ENCODE data around the gene MAPK7. TPM values are rescaled to one million over a fixed set of nuclear protein-coding genes. Genes with fewer than 3 reads are reported as not detected.

MAPK7 gene
- polyA plus RNA-seq, 1 of the 3 experiments (the other 2 are of a cell fraction): 19.1 TPM

DNA sequence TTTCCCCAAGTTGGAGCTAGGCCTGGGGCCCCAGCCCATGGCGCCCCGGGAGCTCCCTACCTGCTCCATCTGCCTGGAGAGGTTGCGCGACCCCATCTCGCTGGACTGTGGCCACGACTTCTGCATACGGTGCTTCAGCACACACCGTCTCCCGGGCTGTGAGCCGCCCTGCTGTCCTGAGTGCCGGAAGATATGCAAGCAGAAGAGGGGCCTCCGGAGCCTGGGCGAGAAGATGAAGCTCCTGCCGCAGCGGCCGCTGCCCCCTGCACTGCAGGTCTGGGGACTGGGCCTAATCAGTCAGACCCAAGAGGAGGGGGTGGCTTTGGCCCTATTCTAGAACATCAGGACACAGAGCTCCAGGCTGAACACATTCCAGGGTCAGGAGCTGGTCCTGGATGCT is 34.2 kb downstream of the MAPK7 start (continued):
- TF ChIP-seq REST (IDR thresholded peaks at IDR 0.05; ENCODE audit: low read depth, low read length): no peak

GRCh38 chr17:19412984-19413383 is 34.7 kb downstream of the MAPK7 start:
- peaks cover 18% of the 10 kb centered on the region for H3F3A ChIP-seq (replicated peaks; ENCODE audit: insufficient read depth)
- peaks cover 23 to 40% of the 10 kb centered on the region in 2 experiments; a peak in 3 of 4 replicates for H3K4me1 ChIP-seq (ENCODE audit: control insufficient read depth in 1 of 2, insufficient read depth in 2 of 2, low read depth in 1 of 2, low read length in 1 of 2)
- peaks cover 0 to 12% of the 10 kb centered on the region in 2 experiments for H3K36me3 ChIP-seq (replicated peaks in 1 of 2; ENCODE audit: control insufficient read depth in 1 of 2, insufficient read depth in 2 of 2, low read length in 1 of 2)
- WGBS (ENCODE audit: low lambda C conversion rate): 88% methylated on average over 6 of the region's 12 CpGs
- no peak overlapping the region for H3K27ac ChIP-seq (ENCODE audit: low read depth in 2 of 2, low read length in 1 of 2)
- no peak overlapping the region for H3K9ac ChIP-seq
- CTCF ChIA-PET: interaction anchor here (2.5 to 7.4 kb wide), 3 partner anchors 20 to 49 kb away, joined by 8 to 79 read pairs (median 21); partner anchors contain the start of gene B9D1
- no peaks in the 10 kb centered on the region for H4K20me1 ChIP-seq (ENCODE audit: insufficient read depth)
- TF ChIP-seq FOXM1 (IDR thresholded peaks at IDR 0.05; ENCODE audit: low read depth) (no peak), TAF1 (IDR thresholded peaks at IDR 0.05; ENCODE audit: borderline replicate concordance, low read depth, low read length) (no peak), YY1 (IDR thresholded peaks at IDR 0.05; ENCODE audit: low read depth) (no peak), GABPA (IDR thresholded peaks at IDR 0.05; ENCODE audit: low read depth) (no peak), ELF1 (IDR thresholded peaks at IDR 0.05) (no peak)
- no peak overlapping the region for H2AFZ ChIP-seq (ENCODE audit: low read depth)
- no peaks in the 10 kb centered on the region for H3K9me2 ChIP-seq
- 0 out of 2 replicates have a peak overlapping the region, but pooled peaks have one; percentile 90 for H3K4me2 ChIP-seq
- POLR2A ChIA-PET: interaction anchor here (3.0 kb wide), 1 partner anchor 35 kb away, joined by 22 read pairs; the partner anchor contains the start of gene MAPK7
- no peak overlapping the region for H3K4me3 ChIP-seq (ENCODE audit: low read depth in 2 of 2, low read length in 1 of 2)
- H3K27me3 ChIP-seq (ENCODE audit: insufficient read depth): no peaks in the 10 kb centered on the region
- H3K79me2 ChIP-seq (ENCODE audit: insufficient read depth): peaks cover 4% of the 10 kb centered on the region; the same call in 1 of the 2 replicates
- H3K9me3 ChIP-seq: no peaks in the 10 kb centered on the region
- no peak for DNase-seq

DNA sequence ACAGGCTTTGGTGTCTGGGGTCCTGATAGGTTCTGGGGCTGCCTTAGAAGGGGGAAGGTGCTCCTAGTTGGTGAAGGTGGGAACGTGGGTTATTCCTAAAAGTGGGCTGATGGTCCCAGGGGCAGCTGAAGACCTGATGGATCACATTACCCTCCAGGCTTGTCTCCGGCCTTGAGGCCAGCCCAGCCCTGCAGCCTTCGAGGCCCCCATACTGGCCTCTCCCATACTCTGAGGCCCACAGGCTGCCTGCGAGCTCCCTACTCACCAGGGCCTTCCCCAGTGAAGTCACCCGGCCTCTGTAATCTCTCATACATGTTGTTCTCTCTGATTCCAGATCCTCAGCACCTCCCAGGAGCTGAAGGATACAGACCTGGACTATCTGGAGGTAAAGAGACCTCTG is 35.5 kb downstream of the MAPK7 start:
- Histone ChIP-seq H3K36me3 (replicated peaks in 1 of 2; ENCODE audit: control insufficient read depth in 1 of 2, insufficient read depth in 2 of 2, low read length in 1 of 2) (peaks cover 0 to 12% of the 10 kb centered on the region in 2 experiments), H3K9ac (no peak overlapping the region), H3K9me2 (no peaks in the 10 kb centered on the region), H3K9me3 (no peaks in the 10 kb centered on the region), H3K4me2 (no peak overlapping the region), H3K4me3 (ENCODE audit: low read depth in 2 of 2, low read length in 1 of 2) (no peak overlapping the region), H3K4me1 (ENCODE audit: control insufficient read depth in 1 of 2, insufficient read depth in 2 of 2, low read depth in 1 of 2, low read length in 1 of 2) (peaks cover 30 to 40% of the 10 kb centered on the region in 2 experiments; a peak in 3 of 4 replicates), H3K27ac (ENCODE audit: low read depth in 2 of 2, low read length in 1 of 2) (no peak overlapping the region; a peak in 1 of 4 replicates), H2AFZ (ENCODE audit: low read depth) (no peak overlapping the region), H3K27me3 (ENCODE audit: insufficient read depth) (no peaks in the 10 kb centered on the region), H4K20me1 (ENCODE audit: insufficient read depth) (no peaks in the 10 kb centered on the region), H3K79me2 (ENCODE audit: insufficient read depth) (peaks cover 4% of the 10 kb centered on the region; the same call in 1 of the 2 replicates), H3F3A (replicated peaks; ENCODE audit: insufficient read depth) (peaks cover 25% of the 10 kb centered on the region)
- DNase-seq: no peak
- 98% methylated on average over 5 of the region's 5 CpGs for WGBS (ENCODE audit: low lambda C conversion rate)
- CTCF ChIA-PET: interaction anchor here (1.3 to 7.4 kb wide), 2 partner anchors 34 to 50 kb away, joined by 5 to 79 read pairs; partner anchors contain the start of gene B9D1
- POLR2A ChIA-PET: interaction anchor here (1.0 kb wide), 1 partner anchor 14 kb away, joined by 3 read pairs; no protein-coding TSS in a partner anchor
- no peak for TF ChIP-seq NFIC (IDR thresholded peaks at IDR 0.05; ENCODE audit: borderline replicate concordance)
- TF ChIP-seq FOSL2 (IDR thresholded peaks at IDR 0.05; ENCODE audit: borderline replicate concordance, low read depth): no peak
- no peak for TF ChIP-seq FOXJ3 (CRISPR knock-in tag; IDR thresholded peaks at IDR 0.05)
- TF ChIP-seq, protein P1, sequence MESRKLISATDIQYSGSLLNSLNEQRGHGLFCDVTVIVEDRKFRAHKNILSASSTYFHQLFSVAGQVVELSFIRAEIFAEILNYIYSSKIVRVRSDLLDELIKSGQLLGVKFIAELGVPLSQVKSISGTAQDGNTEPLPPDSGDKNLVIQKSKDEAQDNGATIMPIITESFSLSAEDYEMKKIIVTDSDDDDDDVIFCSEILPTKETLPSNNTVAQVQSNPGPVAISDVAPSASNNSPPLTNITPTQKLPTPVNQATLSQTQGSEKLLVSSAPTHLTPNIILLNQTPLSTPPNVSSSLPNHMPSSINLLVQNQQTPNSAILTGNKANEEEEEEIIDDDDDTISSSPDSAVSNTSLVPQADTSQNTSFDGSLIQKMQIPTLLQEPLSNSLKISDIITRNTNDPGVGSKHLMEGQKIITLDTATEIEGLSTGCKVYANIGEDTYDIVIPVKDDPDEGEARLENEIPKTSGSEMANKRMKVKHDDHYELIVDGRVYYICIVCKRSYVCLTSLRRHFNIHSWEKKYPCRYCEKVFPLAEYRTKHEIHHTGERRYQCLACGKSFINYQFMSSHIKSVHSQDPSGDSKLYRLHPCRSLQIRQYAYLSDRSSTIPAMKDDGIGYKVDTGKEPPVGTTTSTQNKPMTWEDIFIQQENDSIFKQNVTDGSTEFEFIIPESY (IDR thresholded peaks at IDR 0.05; ENCODE audit: borderline replicate concordance, low read depth): no peak
- TF ChIP-seq FOXM1 (IDR thresholded peaks at IDR 0.05; ENCODE audit: low read depth): no peak
- no peak for TF ChIP-seq TCF12 (IDR thresholded peaks at IDR 0.05)
- TF ChIP-seq REST (IDR thresholded peaks at IDR 0.05; ENCODE audit: low read depth, low read length): no peak
- TF ChIP-seq RFX5 (IDR thresholded peaks at IDR 0.05; ENCODE audit: low read length): no peak
- no peak for TF ChIP-seq GATA2 (CRISPR knock-in tag; IDR thresholded peaks at IDR 0.05)
- TF ChIP-seq MEF2A (IDR thresholded peaks at IDR 0.05; ENCODE audit: borderline replicate concordance, low read depth): no peak
- TF ChIP-seq YY1 (IDR thresholded peaks at IDR 0.05; ENCODE audit: low read depth): no peak
- TF ChIP-seq EZH2phosphoT487 (IDR thresholded peaks at IDR 0.05; ENCODE audit: borderline replicate concordance, low read depth): no peak
- no peak for TF ChIP-seq RCOR1 (IDR thresholded peaks at IDR 0.05; ENCODE audit: low read length)
- TF ChIP-seq ELF1 (IDR thresholded peaks at IDR 0.05): no peak

Measured in SK-N-SH (cell line).